ENCODE measurements around the gene TMTC2. TPM values are rescaled to one million over a fixed set of nuclear protein-coding genes. Genes with fewer than 3 reads are reported as not detected.

Gene TMTC2
- polyA plus RNA-seq, 1 experiment, result 5.6 TPM

DNA sequence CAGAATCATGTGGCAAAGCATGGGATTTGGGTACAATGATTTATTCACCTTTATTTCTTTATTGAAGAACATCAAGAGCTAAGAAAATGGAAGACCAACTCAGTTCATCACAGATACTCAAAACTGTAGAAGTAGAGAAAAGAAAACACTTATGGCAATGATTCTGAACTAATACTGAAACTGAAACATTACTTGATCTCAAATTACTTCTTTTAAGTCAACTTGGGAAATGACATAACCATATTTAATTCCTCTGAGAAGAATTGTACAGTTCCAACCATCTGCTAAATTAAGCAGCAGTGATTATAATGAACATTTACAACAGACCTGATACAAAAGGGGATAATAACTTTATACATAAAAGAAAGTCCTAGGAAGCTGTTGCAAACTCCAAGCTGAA lies 466.5 kb downstream of the TMTC2 start:
- CTCF ChIA-PET, result no interaction called here

DNA sequence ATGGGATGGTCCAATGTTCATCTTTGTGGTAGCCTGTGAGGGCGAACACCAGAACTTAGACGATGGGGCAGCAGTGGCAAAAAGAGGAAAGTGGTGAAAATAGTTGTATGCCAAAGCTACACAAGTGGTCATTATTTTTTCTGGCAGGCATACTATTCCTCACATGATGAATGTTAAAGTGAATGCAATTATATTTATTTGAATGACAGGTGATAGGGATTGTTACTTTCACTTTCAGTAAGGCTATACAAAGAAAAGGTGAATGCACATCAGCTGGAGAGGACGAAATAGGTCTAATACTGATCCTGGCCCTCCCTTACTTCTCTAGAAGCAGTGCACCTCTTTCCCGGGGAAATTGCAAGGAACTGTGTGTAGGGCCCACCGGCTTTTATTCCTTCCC lies 470.1 kb downstream of the TMTC2 start:
- TF ChIP-seq, protein P1, sequence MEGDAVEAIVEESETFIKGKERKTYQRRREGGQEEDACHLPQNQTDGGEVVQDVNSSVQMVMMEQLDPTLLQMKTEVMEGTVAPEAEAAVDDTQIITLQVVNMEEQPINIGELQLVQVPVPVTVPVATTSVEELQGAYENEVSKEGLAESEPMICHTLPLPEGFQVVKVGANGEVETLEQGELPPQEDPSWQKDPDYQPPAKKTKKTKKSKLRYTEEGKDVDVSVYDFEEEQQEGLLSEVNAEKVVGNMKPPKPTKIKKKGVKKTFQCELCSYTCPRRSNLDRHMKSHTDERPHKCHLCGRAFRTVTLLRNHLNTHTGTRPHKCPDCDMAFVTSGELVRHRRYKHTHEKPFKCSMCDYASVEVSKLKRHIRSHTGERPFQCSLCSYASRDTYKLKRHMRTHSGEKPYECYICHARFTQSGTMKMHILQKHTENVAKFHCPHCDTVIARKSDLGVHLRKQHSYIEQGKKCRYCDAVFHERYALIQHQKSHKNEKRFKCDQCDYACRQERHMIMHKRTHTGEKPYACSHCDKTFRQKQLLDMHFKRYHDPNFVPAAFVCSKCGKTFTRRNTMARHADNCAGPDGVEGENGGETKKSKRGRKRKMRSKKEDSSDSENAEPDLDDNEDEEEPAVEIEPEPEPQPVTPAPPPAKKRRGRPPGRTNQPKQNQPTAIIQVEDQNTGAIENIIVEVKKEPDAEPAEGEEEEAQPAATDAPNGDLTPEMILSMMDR (IDR thresholded peaks at IDR 0.05; ENCODE audit: insufficient read depth, low read depth, low read length), result no peak
- H3K27me3 ChIP-seq (ENCODE audit: control insufficient read depth, insufficient read depth, low read length), result no peaks in the 10 kb centered on the region
- ChIA-PET POLR2A (no interaction called here), CTCF (interaction anchor here (0.6 kb wide), 1 partner anchor 20 kb away, joined by 3 read pairs; no protein-coding TSS in a partner anchor)
- H3K4me3 ChIP-seq (ENCODE audit: low read depth, low read length), result no peak overlapping the region
- no peak for DNase-seq (ENCODE audit: low read depth)
- no peaks in the 10 kb centered on the region for H3K36me3 ChIP-seq (ENCODE audit: control insufficient read depth, insufficient read depth, low read length)

More for the DNA sequence above, 466.5 kb downstream of the TMTC2 start:
- Histone ChIP-seq H3K27me3 (ENCODE audit: control insufficient read depth, insufficient read depth, low read length) (no peaks in the 10 kb centered on the region), H3K4me3 (ENCODE audit: low read depth, low read length) (no peak overlapping the region), H3K36me3 (ENCODE audit: control insufficient read depth, insufficient read depth, low read length) (no peaks in the 10 kb centered on the region)
- no peak for DNase-seq (ENCODE audit: low read depth)
- POLR2A ChIA-PET, result no interaction called here
- TF ChIP-seq, protein P1 (IDR thresholded peaks at IDR 0.05; ENCODE audit: insufficient read depth, low read depth, low read length), result no peak

DNA sequence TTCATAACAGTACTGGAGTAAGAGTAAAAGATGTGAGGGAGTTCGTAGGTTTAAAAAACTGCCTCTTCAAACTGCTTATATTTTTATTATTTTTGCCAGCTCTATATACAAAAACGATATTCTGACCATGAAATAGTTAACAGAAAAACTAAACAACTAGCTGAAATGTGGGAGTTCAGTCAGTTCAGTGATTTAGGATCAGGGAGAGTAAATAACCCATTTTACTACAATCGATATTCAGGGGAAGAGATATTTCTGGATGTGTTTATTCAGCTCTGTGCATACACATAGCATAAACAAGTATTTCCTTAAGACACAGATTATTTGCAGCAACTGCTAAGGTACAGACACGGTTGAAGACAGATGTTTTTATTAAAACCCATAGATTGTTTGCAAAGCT lies 470.9 kb downstream of the TMTC2 start:
- ChIA-PET CTCF (no interaction called here), POLR2A (no interaction called here)
- Histone ChIP-seq H3K36me3 (ENCODE audit: control insufficient read depth, insufficient read depth, low read length) (no peaks in the 10 kb centered on the region), H3K27me3 (ENCODE audit: control insufficient read depth, insufficient read depth, low read length) (no peaks in the 10 kb centered on the region), H3K4me3 (ENCODE audit: low read depth, low read length) (no peak overlapping the region)
- no peak for DNase-seq (ENCODE audit: low read depth)
- TF ChIP-seq, protein P1 (IDR thresholded peaks at IDR 0.05; ENCODE audit: insufficient read depth, low read depth, low read length), result no peak

DNA sequence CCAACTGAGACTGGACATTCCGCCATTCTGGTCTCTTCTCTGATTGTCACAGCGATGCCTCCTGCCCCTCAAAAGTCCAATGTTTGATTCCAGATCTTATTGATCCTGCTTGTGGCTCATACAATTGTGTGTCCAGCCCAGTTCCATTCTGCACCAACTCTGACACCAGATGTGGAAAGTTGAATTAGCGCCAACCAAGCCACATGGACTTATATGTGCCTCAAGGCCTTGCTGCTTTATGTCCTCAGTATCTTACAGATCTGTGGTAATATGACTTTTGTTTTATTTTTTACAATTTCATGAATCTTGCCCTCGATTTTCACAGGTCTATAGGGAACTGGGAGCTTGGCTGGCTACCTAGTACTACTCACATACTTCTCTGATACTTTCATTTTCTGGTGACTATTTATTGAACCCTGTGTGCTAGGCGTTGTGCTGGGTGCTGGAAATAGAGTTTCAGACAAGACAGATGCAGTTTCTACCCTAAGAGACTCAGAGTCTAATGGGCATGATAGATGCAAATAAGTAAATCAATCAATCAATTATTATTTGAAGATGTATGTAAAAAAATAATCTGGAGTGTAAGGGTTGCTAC lies 472.0 kb downstream of the TMTC2 start:
- Histone ChIP-seq H3K27me3 (ENCODE audit: control insufficient read depth, insufficient read depth, low read length) (no peaks in the 10 kb centered on the region), H3K36me3 (ENCODE audit: control insufficient read depth, insufficient read depth, low read length) (no peaks in the 10 kb centered on the region), H3K4me3 (ENCODE audit: low read depth, low read length) (no peak overlapping the region)
- no peak for DNase-seq (ENCODE audit: low read depth)
- ChIA-PET CTCF (no interaction called here), POLR2A (no interaction called here)
- TF ChIP-seq, protein P1 (IDR thresholded peaks at IDR 0.05; ENCODE audit: insufficient read depth, low read depth, low read length), result no peak

DNA sequence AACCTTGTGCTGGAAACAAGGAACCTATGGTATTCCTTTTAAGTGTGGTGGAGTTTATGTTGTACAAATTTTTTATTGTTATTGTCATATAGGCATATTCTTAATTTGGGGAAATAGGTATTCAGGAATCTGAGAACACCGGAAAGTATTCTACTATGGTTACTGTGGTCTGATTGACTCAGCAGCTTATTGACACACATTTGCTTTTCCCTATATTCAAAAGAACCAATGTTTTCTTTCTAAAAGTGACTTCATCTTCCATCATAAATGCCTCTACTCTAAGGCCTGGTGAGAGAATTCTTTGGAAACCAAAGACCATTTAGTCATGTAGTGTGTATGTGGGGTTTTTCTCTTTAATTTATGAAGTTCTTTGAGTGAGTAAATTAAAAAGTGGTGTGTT lies 474.8 kb downstream of the TMTC2 start:
- no peak overlapping the region for H3K4me3 ChIP-seq (ENCODE audit: low read depth, low read length)
- POLR2A ChIA-PET, result no interaction called here
- CTCF ChIA-PET, result no interaction called here
- DNase-seq (ENCODE audit: low read depth), result peak; percentile 1
- no peaks in the 10 kb centered on the region for H3K36me3 ChIP-seq (ENCODE audit: control insufficient read depth, insufficient read depth, low read length)
- no peaks in the 10 kb centered on the region for H3K27me3 ChIP-seq (ENCODE audit: control insufficient read depth, insufficient read depth, low read length)
- TF ChIP-seq, protein P1 (IDR thresholded peaks at IDR 0.05; ENCODE audit: insufficient read depth, low read depth, low read length), result no peak

All from BJ (cell line).